Liver (tissue), 9 donors: ENCODE results near the gene USP24. TPM values are rescaled to one million over a fixed set of nuclear protein-coding genes. Genes with fewer than 3 reads are reported as not detected.

Experiments
- DNase-seq: peaks from one replicate; pipeline ENCODE4 v3.0.0-alpha.2; 2017; ENCODE audit warnings: low spot score
- H3K27ac ChIP-seq, 2 donors: one replicate each; pipeline ENCODE4 v1.7.0; 2013; ENCODE audit warnings: inconsistent platforms in 2 of 2, low read length in 2 of 2, control low read depth in 1 of 2, low read depth in 1 of 2, mild to moderate bottlenecking in 1 of 2
- H3K27me3 ChIP-seq, 4 donors: one replicate each; pipeline versions ENCODE4 v1.6.1 to v1.7.0; 2013; ENCODE audit warnings: low read length in 3 of 4, inconsistent platforms in 1 of 4, mild to moderate bottlenecking in 1 of 4, moderate library complexity in 1 of 4; ENCODE audit not compliant: control insufficient read depth in 4 of 4, insufficient read depth in 4 of 4
- H3K36me3 ChIP-seq, 4 donors: one replicate each; pipeline versions ENCODE4 v1.6.1 to v1.7.0; 2013; ENCODE audit warnings: low read length in 3 of 4, mild to moderate bottlenecking in 3 of 4, low read depth in 1 of 4, moderate library complexity in 1 of 4; ENCODE audit not compliant: control insufficient read depth in 4 of 4, insufficient read depth in 3 of 4
- H3K4me1 ChIP-seq, 4 donors: one replicate each; pipeline versions ENCODE4 v1.6.1 to v1.7.0; 2013; ENCODE audit warnings: low read length in 3 of 4, mild to moderate bottlenecking in 3 of 4, moderate library complexity in 1 of 4; ENCODE audit not compliant: control insufficient read depth in 4 of 4, insufficient read depth in 4 of 4
- H3K4me3 ChIP-seq, 3 donors: one replicate each; pipeline versions ENCODE4 v1.6.1 to v1.7.0; 2013; ENCODE audit warnings: low read length in 3 of 3, control low read depth in 1 of 3, low read depth in 1 of 3, mild to moderate bottlenecking in 1 of 3
- H3K9ac ChIP-seq, 2 donors: one replicate each; pipeline ENCODE4 v1.7.0; 2013; ENCODE audit warnings: low read length in 2 of 2, mild to moderate bottlenecking in 2 of 2, moderate library complexity in 2 of 2, control low read depth in 1 of 2, low read depth in 1 of 2
- H3K9me3 ChIP-seq, 4 donors: one replicate each; pipeline versions ENCODE4 v1.6.1 to v1.7.0; 2013; ENCODE audit warnings: low read length in 3 of 4; ENCODE audit not compliant: control insufficient read depth in 4 of 4
- EGR1 ChIP-seq, 2 donors: IDR thresholded peaks; 2 replicates each; pipeline ENCODE4 v1.6.1; 2016 to 2018; ENCODE audit warnings: antibody characterized with exemption in 2 of 2, low read depth in 2 of 2
- FOXA1 ChIP-seq: IDR thresholded peaks from 2 replicates; pipeline ENCODE4 v1.6.1; 2016; ENCODE audit warnings: antibody characterized with exemption
- FOXA2 ChIP-seq: IDR thresholded peaks from 2 replicates; pipeline ENCODE4 v1.6.1; 2016; ENCODE audit warnings: antibody characterized with exemption
- GABPA ChIP-seq, 2 donors: IDR thresholded peaks in 1 of 2; conservative IDR thresholded peaks in 1 of 2; 2 replicates each; pipeline ENCODE4 v1.6.1; 2016; ENCODE audit warnings: antibody characterized with exemption in 2 of 2, mild to moderate bottlenecking in 1 of 2, moderate library complexity in 1 of 2
- HNF4A ChIP-seq, 2 donors: conservative IDR thresholded peaks; 2 replicates each; pipeline ENCODE4 v1.6.1; 2016; ENCODE audit warnings: antibody characterized with exemption in 2 of 2, mild to moderate bottlenecking in 2 of 2
- HNF4G ChIP-seq: IDR thresholded peaks from 2 replicates; pipeline ENCODE4 v1.6.1; 2016; ENCODE audit warnings: antibody characterized with exemption
- JUND ChIP-seq, 2 donors: IDR thresholded peaks; 2 replicates each; pipeline ENCODE4 v1.6.1; 2016; ENCODE audit warnings: antibody characterized with exemption in 2 of 2
- RAD21 ChIP-seq, 2 donors: IDR thresholded peaks; 2 replicates each; pipeline ENCODE4 v1.6.1; 2016; ENCODE audit warnings: antibody characterized with exemption in 2 of 2, mild to moderate bottlenecking in 2 of 2
- RXRA ChIP-seq, 2 donors: IDR thresholded peaks; 2 replicates each; pipeline ENCODE4 v1.6.1; 2017 to 2018; ENCODE audit warnings: antibody characterized with exemption in 2 of 2, mild to moderate bottlenecking in 1 of 2
- YY1 ChIP-seq: IDR thresholded peaks from 2 replicates; pipeline ENCODE4 v1.6.1; 2016; ENCODE audit warnings: antibody characterized with exemption, mild to moderate bottlenecking
- WGBS: extraction: QIAGEN DNeasy Blood & Tissue Kit; methylation state at CpG from one replicate; pipeline ENCODE4 v1.1.7; 2013; 5-methylcytosine and 5-hydroxymethylcytosine counted together
- polyA plus RNA-seq, 2 donors: library from polyadenylated mRNA; stranded (reverse) in 1 of 2; unstranded in 1 of 2; fragments of 200-250 nt in 1 of 2; fragments of >200 nt in 1 of 2; fragmentation: Nextera tagmentation in 1 of 2; extraction: Ambion mirVana in 1 of 2; gene quantifications; one replicate each; pipeline versions ENCODE4 v1.2.1 to v1.2.3, GENCODE V29; 2013 to 2015
- total RNA-seq, 2 donors: library from RNA; depleted of rRNA; stranded (reverse); fragments of >200 nt; gene quantifications; one replicate each; pipeline ENCODE4 v1.2.3, GENCODE V29; 2014
- TF ChIP-seq, protein P1 (sequence below): IDR thresholded peaks from 2 replicates; pipeline ENCODE4 v1.6.1; 2016; ENCODE audit warnings: antibody characterized with exemption
- TF ChIP-seq, protein P2 (sequence below): IDR thresholded peaks from 2 replicates; pipeline ENCODE4 v1.6.1; 2016; ENCODE audit warnings: antibody characterized with exemption
- TF ChIP-seq, protein P3 (sequence below): IDR thresholded peaks from 2 replicates; pipeline ENCODE4 v1.6.1; 2016; ENCODE audit warnings: antibody characterized with exemption
- TF ChIP-seq, protein P4 (sequence below): IDR thresholded peaks from 2 replicates; pipeline ENCODE4 v1.6.1; 2016; ENCODE audit warnings: antibody characterized with exemption, mild to moderate bottlenecking
- TF ChIP-seq, protein P5 (sequence below): fragments of 150-350 bp; IDR thresholded peaks from 2 replicates; pipeline ENCODE4 v1.5.1; 2017; ENCODE audit warnings: improper control_type of control experiment, low read depth, low read length; ENCODE audit not compliant: missing input control
- donor health status: healthy.
- donor health status: healthy.
- donor health status: healthy.
- donor health status: healthy.
- donor health status: healthy.

USP24 gene
- total and polyA plus RNA-seq, 4 donors = 7.0 to 75.8 (median 20.3) TPM

DNA sequence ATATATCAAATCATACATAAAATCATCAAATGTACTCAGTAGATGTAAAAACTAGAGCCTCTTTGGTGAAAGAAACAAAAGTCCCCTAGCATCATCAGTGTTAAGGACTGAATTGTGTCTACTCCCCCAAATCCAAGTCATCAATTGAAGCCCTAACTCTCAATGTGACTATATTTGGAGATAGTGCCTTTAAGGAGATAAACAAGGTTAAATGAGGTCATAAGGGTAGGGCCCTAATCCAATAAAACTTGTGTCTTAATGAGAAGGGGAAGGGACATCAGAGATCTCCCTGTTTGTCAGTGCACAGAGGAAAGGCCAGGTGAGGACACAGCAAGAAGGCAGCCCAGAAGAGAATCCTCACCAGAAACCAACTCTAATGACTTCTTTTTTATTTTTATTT is 33.5 kb downstream of the USP24 start:
- H3K9me3 ChIP-seq = no peaks in the 10 kb centered on the region

DNA sequence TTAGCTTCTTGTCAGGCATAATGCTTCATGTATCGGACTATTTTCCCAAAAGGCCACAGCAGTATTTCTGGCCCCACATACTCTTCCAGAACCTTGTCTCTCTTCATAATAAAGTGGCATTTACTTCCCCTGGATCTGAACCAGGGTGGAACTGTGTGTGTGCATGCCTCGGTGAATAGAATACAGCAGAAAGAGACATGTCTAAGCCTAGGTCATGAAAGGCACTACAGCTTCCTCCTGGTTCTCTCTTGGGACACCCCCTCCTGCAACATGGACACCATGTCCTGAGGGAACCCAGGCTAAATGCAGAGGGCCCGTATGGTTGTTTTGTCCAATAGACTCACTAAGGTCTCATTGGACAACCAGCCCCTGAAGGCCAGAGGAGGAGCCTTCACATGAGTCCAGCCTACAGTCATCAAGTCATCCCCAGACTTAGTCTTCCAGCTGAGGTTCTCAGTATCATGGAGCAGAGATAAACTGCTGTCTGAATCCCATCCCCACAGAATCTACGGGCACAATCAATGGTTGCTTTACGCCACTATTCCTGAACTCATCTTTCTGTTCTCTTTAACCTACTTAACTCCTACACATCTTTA is 35.0 kb downstream of the USP24 start:
- DNase-seq = no peak
- Histone ChIP-seq H3K4me3 (no peak overlapping the region), H3K9me3 (no peaks in the 10 kb centered on the region), H3K27ac (no peak overlapping the region), H3K27me3 (no peaks in the 10 kb centered on the region), H3K4me1 (no peaks in the 10 kb centered on the region), H3K9ac (no peak overlapping the region), H3K36me3 (no peaks in the 10 kb centered on the region)
- over 99% methylated on average over 5 of the region's 5 CpGs for WGBS
- no peak for TF ChIP-seq EGR1 (IDR thresholded peaks at IDR 0.05; ENCODE audit: low read depth in 2 of 2)
- no peak for TF ChIP-seq HNF4G
- no peak for TF ChIP-seq YY1
- TF ChIP-seq, protein P1, sequence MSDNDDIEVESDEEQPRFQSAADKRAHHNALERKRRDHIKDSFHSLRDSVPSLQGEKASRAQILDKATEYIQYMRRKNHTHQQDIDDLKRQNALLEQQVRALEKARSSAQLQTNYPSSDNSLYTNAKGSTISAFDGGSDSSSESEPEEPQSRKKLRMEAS = no peak
- no peak for TF ChIP-seq GABPA (IDR thresholded peaks at IDR 0.05 in 1 of 2, conservative IDR thresholded peaks at IDR 0.05 in 1 of 2)
- no peak for TF ChIP-seq FOXA1
- TF ChIP-seq, protein P2, sequence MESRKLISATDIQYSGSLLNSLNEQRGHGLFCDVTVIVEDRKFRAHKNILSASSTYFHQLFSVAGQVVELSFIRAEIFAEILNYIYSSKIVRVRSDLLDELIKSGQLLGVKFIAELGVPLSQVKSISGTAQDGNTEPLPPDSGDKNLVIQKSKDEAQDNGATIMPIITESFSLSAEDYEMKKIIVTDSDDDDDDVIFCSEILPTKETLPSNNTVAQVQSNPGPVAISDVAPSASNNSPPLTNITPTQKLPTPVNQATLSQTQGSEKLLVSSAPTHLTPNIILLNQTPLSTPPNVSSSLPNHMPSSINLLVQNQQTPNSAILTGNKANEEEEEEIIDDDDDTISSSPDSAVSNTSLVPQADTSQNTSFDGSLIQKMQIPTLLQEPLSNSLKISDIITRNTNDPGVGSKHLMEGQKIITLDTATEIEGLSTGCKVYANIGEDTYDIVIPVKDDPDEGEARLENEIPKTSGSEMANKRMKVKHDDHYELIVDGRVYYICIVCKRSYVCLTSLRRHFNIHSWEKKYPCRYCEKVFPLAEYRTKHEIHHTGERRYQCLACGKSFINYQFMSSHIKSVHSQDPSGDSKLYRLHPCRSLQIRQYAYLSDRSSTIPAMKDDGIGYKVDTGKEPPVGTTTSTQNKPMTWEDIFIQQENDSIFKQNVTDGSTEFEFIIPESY = no peak
- TF ChIP-seq JUND (IDR thresholded peaks at IDR 0.05) = no peak
- no peak for TF ChIP-seq RXRA (IDR thresholded peaks at IDR 0.05)
- TF ChIP-seq HNF4A (conservative IDR thresholded peaks at IDR 0.05) = no peak
- TF ChIP-seq FOXA2 = no peak

More for the DNA sequence above, 33.5 kb downstream of the USP24 start:
- H3K9ac ChIP-seq = no peak overlapping the region
- no peak for TF ChIP-seq HNF4A (conservative IDR thresholded peaks at IDR 0.05)
- no peak for TF ChIP-seq YY1
- TF ChIP-seq RAD21 (IDR thresholded peaks at IDR 0.05) = no peak
- TF ChIP-seq, protein P3, sequence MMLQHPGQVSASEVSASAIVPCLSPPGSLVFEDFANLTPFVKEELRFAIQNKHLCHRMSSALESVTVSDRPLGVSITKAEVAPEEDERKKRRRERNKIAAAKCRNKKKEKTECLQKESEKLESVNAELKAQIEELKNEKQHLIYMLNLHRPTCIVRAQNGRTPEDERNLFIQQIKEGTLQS = no peak
- TF ChIP-seq, protein P2 = no peak
- TF ChIP-seq EGR1 (IDR thresholded peaks at IDR 0.05; ENCODE audit: low read depth in 2 of 2) = no peak
- TF ChIP-seq, protein P4, sequence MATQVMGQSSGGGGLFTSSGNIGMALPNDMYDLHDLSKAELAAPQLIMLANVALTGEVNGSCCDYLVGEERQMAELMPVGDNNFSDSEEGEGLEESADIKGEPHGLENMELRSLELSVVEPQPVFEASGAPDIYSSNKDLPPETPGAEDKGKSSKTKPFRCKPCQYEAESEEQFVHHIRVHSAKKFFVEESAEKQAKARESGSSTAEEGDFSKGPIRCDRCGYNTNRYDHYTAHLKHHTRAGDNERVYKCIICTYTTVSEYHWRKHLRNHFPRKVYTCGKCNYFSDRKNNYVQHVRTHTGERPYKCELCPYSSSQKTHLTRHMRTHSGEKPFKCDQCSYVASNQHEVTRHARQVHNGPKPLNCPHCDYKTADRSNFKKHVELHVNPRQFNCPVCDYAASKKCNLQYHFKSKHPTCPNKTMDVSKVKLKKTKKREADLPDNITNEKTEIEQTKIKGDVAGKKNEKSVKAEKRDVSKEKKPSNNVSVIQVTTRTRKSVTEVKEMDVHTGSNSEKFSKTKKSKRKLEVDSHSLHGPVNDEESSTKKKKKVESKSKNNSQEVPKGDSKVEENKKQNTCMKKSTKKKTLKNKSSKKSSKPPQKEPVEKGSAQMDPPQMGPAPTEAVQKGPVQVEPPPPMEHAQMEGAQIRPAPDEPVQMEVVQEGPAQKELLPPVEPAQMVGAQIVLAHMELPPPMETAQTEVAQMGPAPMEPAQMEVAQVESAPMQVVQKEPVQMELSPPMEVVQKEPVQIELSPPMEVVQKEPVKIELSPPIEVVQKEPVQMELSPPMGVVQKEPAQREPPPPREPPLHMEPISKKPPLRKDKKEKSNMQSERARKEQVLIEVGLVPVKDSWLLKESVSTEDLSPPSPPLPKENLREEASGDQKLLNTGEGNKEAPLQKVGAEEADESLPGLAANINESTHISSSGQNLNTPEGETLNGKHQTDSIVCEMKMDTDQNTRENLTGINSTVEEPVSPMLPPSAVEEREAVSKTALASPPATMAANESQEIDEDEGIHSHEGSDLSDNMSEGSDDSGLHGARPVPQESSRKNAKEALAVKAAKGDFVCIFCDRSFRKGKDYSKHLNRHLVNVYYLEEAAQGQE = no peak
- TF ChIP-seq, protein P1 = no peak
- TF ChIP-seq HNF4G = no peak
- no peak for TF ChIP-seq FOXA2
- TF ChIP-seq, protein P5, sequence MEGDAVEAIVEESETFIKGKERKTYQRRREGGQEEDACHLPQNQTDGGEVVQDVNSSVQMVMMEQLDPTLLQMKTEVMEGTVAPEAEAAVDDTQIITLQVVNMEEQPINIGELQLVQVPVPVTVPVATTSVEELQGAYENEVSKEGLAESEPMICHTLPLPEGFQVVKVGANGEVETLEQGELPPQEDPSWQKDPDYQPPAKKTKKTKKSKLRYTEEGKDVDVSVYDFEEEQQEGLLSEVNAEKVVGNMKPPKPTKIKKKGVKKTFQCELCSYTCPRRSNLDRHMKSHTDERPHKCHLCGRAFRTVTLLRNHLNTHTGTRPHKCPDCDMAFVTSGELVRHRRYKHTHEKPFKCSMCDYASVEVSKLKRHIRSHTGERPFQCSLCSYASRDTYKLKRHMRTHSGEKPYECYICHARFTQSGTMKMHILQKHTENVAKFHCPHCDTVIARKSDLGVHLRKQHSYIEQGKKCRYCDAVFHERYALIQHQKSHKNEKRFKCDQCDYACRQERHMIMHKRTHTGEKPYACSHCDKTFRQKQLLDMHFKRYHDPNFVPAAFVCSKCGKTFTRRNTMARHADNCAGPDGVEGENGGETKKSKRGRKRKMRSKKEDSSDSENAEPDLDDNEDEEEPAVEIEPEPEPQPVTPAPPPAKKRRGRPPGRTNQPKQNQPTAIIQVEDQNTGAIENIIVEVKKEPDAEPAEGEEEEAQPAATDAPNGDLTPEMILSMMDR = no peak
- TF ChIP-seq JUND (IDR thresholded peaks at IDR 0.05) = no peak
- no peak for DNase-seq
- H3K27me3 ChIP-seq = no peaks in the 10 kb centered on the region
- H3K36me3 ChIP-seq = no peaks in the 10 kb centered on the region
- no peak overlapping the region for H3K4me3 ChIP-seq
- H3K4me1 ChIP-seq = no peaks in the 10 kb centered on the region
- no peak overlapping the region for H3K27ac ChIP-seq
